Lung microvascular endothelial cell (primary cell): ENCODE measurements around the gene ABCC9. TPM values are rescaled to one million over a fixed set of nuclear protein-coding genes. Genes with fewer than 3 reads are reported as not detected.

ENCODE experiments used
- DNase-seq, 2 donors: peaks; one replicate each; pipeline versions ENCODE4 v3.0.0 to v3.0.0-alpha.2; 2010; ENCODE audit warnings: low read depth in 2 of 2
- total RNA-seq: library from RNA; depleted of rRNA; stranded (reverse); fragments of >200 nt; gene quantifications from 2 replicates; pipeline ENCODE4 v1.2.1, GENCODE V29; 2014

Gene ABCC9
- total RNA-seq, 1 donor from 2014 or later, result under 0.01 TPM

DNA sequence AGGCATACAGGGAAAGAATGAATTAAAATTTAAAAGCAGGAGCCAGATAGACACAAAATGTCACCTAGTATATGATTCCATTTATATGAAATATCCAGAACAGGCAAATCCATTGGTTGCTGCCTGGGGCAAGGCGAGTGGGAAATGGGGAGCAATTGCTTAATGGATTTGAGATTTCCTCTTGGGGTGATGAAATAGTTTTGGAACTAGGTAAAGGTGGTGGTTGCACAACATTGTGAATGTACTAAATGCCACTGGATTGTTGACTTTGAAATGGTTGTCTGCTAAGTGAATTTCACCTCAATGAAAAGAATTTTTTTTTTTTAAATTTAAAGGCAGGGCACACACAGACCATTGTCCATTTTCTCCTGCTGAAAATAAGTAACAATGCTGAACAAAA is 61.9 kb downstream of the ABCC9 start:
- no peak for DNase-seq

DNA sequence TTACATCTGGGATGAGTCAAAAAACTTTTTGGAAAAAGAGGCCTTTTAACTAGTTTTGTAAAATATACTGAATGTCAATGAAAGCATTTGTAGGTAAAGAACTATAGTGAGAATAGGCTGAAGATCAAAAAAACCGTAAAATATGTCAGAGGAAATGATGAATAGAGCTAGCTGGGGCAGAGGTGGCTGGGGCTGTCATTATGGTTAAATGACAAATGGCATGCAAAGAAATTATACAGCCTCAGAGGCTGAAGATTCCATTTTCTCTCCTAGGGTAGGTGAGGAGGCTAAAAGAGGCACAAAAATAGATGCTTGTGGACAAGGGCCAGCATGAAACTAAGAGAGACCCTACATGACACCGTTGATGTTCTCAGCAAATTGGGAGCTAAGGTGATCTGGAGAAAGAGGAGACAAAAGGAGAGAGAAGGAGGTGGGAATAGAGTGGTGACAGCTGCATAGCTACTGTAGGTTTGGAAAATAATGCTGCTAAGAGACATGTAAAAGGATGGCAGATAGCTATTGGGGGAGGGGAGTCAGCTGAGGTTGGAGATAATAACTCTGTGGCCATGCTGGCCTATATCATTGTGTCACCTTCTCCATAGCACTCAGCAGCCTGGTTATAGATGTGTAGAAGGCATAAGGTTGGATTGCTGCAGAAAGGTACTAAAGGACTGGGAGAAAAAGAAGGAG is 63.8 kb downstream of the ABCC9 start:
- no peak for DNase-seq

- no peak for DNase-seq
These were observed 75.4 kb downstream of the ABCC9 start for GRCh38 chr12:21865846-21866245.

DNA sequence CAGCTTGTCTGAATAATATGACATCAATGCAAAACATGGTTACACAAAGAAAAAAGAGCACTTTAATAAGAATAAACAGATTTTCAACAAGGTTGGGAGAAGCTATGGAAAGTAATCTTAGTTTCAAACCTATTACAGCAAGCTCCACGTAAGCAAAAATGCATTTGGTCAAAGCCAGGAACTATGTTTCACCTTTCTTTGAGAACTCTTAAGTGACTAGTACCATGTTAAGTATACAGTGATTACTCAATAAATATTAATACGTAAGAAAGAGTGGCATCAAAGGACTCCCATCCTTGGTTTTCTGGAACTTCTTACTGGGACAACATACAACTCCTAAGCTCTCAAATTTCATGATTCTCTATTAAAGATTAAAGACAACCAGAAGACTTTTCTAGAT is 80.7 kb downstream of the ABCC9 start:
- no peak for DNase-seq

GRCh38 chr12:21860128-21860527 is 81.1 kb downstream of the ABCC9 start:
- no peak for DNase-seq

GRCh38 chr12:21852251-21852650 is 89.0 kb downstream of the ABCC9 start:
- no peak for DNase-seq

DNA sequence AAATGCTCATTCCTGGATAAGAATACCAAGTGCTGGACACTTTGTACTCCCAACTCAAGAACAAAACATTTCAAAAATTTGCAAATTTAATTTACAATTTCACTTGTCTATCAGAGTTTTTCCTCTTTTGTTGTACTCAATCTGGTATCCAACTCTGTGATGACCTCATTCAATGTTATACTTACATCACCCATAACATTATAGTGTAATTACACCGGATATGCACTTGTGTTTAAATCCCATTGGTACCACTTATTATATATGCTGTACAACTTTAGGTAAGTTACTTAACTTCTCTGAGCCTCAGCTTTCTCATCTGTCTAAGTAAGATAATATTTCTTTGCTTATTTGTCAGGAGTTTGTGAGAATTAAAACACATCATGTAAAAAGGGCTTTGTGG is 90.1 kb downstream of the ABCC9 start:
- no peak for DNase-seq

DNA sequence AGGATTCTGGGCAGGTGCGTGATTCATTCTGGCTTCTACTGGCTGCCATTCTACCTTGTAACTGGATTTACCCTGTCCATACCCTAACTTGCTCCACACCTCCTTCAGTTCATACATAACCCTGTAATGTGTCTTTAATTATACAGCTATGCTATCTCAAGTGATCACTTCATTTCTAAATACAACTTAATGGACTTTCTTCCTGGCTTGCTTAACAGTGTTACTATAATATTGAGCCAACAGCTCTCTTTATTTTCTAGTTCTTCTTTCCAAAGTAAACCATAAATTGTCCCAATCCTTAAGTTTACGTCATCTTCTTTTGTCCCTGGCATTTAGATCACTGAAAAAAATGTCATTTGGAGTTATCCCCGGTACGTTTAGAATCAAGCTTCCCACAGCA is 90.8 kb downstream of the ABCC9 start:
- no peak for DNase-seq

GRCh38 chr12:21849878-21850277 is 91.3 kb downstream of the ABCC9 start:
- no peak for DNase-seq

GRCh38 chr12:21848192-21848591 is 93.0 kb downstream of the ABCC9 start:
- no peak for DNase-seq

DNA sequence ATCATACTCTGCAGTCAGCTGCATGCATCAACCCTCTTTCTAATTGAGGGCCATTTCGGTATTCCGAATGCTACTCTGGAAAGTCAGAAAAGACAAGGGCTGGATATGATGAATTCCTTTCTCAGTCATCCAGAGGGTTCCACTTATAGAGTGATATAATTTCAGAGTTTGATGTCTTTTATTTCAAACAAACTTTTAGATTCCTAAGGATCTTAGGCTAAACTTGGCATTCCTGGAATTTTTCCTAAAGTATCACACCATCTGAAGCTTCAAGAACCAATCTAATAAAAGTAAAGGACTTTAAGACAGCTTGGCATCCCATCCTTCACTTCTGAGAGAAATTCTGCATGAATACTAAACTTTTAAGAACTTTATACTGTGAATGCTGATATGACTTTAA is 97.4 kb downstream of the ABCC9 start:
- DNase-seq, result no peak

DNA sequence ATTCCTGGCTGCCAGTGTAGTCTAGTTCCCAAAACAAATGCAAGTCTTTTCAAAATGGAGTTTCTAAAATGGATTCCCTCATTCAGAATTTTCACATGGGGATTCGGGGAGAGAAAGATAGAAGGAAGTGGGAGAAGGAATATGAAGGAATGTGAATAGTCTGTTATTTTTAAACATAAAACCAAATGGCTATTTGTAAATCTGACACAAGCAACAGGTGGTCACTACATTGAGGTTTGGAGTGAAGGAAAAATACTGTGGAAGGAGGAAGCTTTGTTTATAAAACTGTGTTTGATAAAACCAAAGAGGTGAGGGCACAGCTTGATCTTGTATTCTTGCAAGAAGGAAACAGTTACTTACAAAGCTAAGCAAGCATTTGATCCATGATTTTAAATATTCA is 101.5 kb downstream of the ABCC9 start:
- DNase-seq, result no peak

GRCh38 chr12:21837847-21838246 is 103.4 kb downstream of the ABCC9 start:
- no peak for DNase-seq

GRCh38 chr12:21831791-21832344 is 109.4 kb downstream of the ABCC9 start:
- DNase-seq, result no peak

- DNase-seq, result no peak
These were observed 112.4 kb downstream of the ABCC9 start for GRCh38 chr12:21828779-21829178.

- no peak for DNase-seq
These were observed 113.0 kb downstream of the ABCC9 start for GRCh38 chr12:21828136-21828775.

GRCh38 chr12:21827083-21827482 is 114.1 kb downstream of the ABCC9 start:
- no peak for DNase-seq

GRCh38 chr12:21826618-21826910 is 114.7 kb downstream of the ABCC9 start:
- no peak for DNase-seq

GRCh38 chr12:21825886-21826617 is 115.2 kb downstream of the ABCC9 start:
- no peak for DNase-seq

GRCh38 chr12:21823581-21823980 is 117.6 kb downstream of the ABCC9 start:
- no peak for DNase-seq

GRCh38 chr12:21819678-21820077 is 121.5 kb downstream of the ABCC9 start:
- DNase-seq, result no peak

- no peak for DNase-seq
These were observed 122.0 kb downstream of the ABCC9 start for GRCh38 chr12:21819236-21819635.

DNA sequence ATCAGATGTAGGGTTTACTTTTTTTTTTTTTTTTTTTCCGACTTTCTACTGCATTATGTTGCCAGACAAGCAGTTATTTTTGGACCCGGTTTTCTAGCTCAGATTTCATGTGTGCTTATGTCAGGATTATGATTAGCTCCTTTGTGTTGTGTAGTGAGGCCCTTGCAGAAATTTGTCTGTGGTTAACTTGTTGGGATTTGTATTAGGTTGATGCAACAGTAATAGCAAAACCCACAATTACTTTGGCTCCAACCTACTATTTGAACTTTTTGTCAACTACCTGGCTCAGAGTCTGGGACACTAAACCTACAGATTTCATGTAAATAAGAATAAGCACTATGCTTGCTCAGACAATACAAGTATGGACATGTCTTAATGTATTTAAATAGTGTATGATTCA is 122.6 kb downstream of the ABCC9 start:
- no peak for DNase-seq
